MCF 10A (cell line): ENCODE results near the gene TEX53. TPM values are rescaled to one million over a fixed set of nuclear protein-coding genes. Genes with fewer than 3 reads are reported as not detected.

Experiments
- BruUV-seq: library from RNA; stranded (reverse); fragments of 400-500 nt; replicated peaks from 2 replicates; lab custom pipeline; 2021; lab: Mats Ljungman, UMichigan
- CTCF ChIA-PET: fragments of 300-600 bp; sonication (Branson Sonifier 250); formaldehyde crosslinking; extraction: SDS; loops from one replicate; lab custom pipeline; 2021; ENCODE audit warnings: antibody characterized with exemption, inconsistent platforms; lab: Yijun Ruan, JAX
- POLR2A ChIA-PET: fragments of 300-600, 350-650 bp; sonication (Branson Sonifier 250); formaldehyde crosslinking; extraction: SDS; loops from one replicate; lab custom pipeline; 2020; ENCODE audit warnings: antibody characterized with exemption, inconsistent platforms; lab: Yijun Ruan, JAX
- DNase-seq: peaks from one replicate; pipeline ENCODE4 v3.0.0-alpha.2; 2018; ENCODE audit not compliant: unreplicated experiment
- H3K27ac Mint-ChIP-seq: one replicate; pipeline ENCODE4 v1.8.0; 2022; ENCODE audit warnings: mild to moderate bottlenecking, low read depth, mixed read lengths; ENCODE audit not compliant: unreplicated experiment
- H3K27me3 Mint-ChIP-seq: one replicate; pipeline ENCODE4 v1.8.0; 2022; ENCODE audit warnings: mixed read lengths; ENCODE audit not compliant: insufficient read depth, unreplicated experiment
- H3K36me3 Mint-ChIP-seq: one replicate; pipeline ENCODE4 v1.8.0; 2022; ENCODE audit warnings: mild to moderate bottlenecking, moderate library complexity, mixed read lengths; ENCODE audit not compliant: insufficient read depth, unreplicated experiment
- H3K4me1 Mint-ChIP-seq: one replicate; pipeline ENCODE4 v1.8.0; 2022; ENCODE audit warnings: mixed read lengths; ENCODE audit not compliant: insufficient read depth, unreplicated experiment
- H3K4me3 Mint-ChIP-seq: one replicate; pipeline ENCODE4 v1.8.0; 2022; ENCODE audit warnings: mild to moderate bottlenecking, moderate library complexity, mixed read lengths; ENCODE audit not compliant: unreplicated experiment
- H3K9me3 Mint-ChIP-seq: one replicate; pipeline ENCODE4 v1.8.0; 2022; ENCODE audit warnings: mixed read lengths; ENCODE audit not compliant: unreplicated experiment
- CTCF ChIP-seq: fragments of 200-600 bp; IDR thresholded peaks from one replicate; pipeline ENCODE4 v1.8.0; 2022; ENCODE audit warnings: antibody characterized with exemption, mild to moderate bottlenecking; ENCODE audit not compliant: unreplicated experiment
- intact Hi-C: fragments of 100-400 bp; cut with micrococcal nuclease; formaldehyde crosslinking; loops from 2 replicates; pipeline ENCODE4 v1.14.1; 2022
- total RNA-seq: library from RNA; stranded (reverse); gene quantifications from 2 replicates; pipeline ENCODE4 v1.2.3, GENCODE V29; 2022

Gene TEX53
- total RNA-seq, 1 experiment from 2014 or later: not detected

GRCh38 chr9:114616684-114617520, 40.7 kb downstream of the TEX53 start:
- DNase-seq: no peak
- Mint-ChIP-seq H3K9me3 (no peaks in the 10 kb centered on the region), H3K27ac (no peak overlapping the region), H3K27me3 (no peaks in the 10 kb centered on the region), H3K4me1 (peaks cover 11% of the 10 kb centered on the region), H3K4me3 (no peak overlapping the region), H3K36me3 (peaks cover 13% of the 10 kb centered on the region)
- CTCF ChIA-PET: interaction anchor here (0.6 to 1.5 kb wide), 3 partner anchors 36 to 461 kb away, joined by 3 to 9 read pairs (median 4); partner anchors contain the start of gene COL27A1
- TF ChIP-seq CTCF: no peak
- no TSS peak for BruUV-seq
- POLR2A ChIA-PET: interaction anchor here (0.7 kb wide), 2 partner anchors 8 to 29 kb away, joined by 3 read pairs; partner anchors contain the start of gene ATP6V1G1
- intact Hi-C loops: no loop called here

GRCh38 chr9:114614373-114614772, 43.2 kb downstream of the TEX53 start:
- BruUV-seq: no TSS peak
- CTCF ChIA-PET: interaction anchor here (1.4 kb wide), 1 partner anchor 39 kb away, joined by 5 read pairs; no protein-coding TSS in a partner anchor

GRCh38 chr9:114613919-114614318, 43.7 kb downstream of the TEX53 start:
- no peak for DNase-seq
- ChIA-PET CTCF (interaction anchor here (1.4 kb wide), 1 partner anchor 39 kb away, joined by 5 read pairs; no protein-coding TSS in a partner anchor), POLR2A (interaction anchor here (6.4 kb wide), 1 partner anchor 26 kb away, joined by 53 read pairs; the partner anchor contains the start of gene ATP6V1G1)
- TF ChIP-seq CTCF: no peak
- H3K27me3 Mint-ChIP-seq: no peaks in the 10 kb centered on the region
- no peak overlapping the region for H3K27ac Mint-ChIP-seq
- H3K4me3 Mint-ChIP-seq: no peak overlapping the region
- peaks cover 7% of the 10 kb centered on the region for H3K36me3 Mint-ChIP-seq
- no peaks in the 10 kb centered on the region for H3K9me3 Mint-ChIP-seq
- BruUV-seq: no TSS peak
- intact Hi-C loops: no loop called here
- peaks cover 12% of the 10 kb centered on the region for H3K4me1 Mint-ChIP-seq

More at GRCh38 chr9:114614373-114614772, 43.2 kb downstream of the TEX53 start:
- peaks cover 7% of the 10 kb centered on the region for H3K36me3 Mint-ChIP-seq
- no peaks in the 10 kb centered on the region for H3K27me3 Mint-ChIP-seq
- intact Hi-C loops: no loop called here
- no peaks in the 10 kb centered on the region for H3K9me3 Mint-ChIP-seq
- no peak overlapping the region for H3K27ac Mint-ChIP-seq
- no peak for TF ChIP-seq CTCF
- no peak for DNase-seq
- H3K4me1 Mint-ChIP-seq: peaks cover 11% of the 10 kb centered on the region
- no peak overlapping the region for H3K4me3 Mint-ChIP-seq
- POLR2A ChIA-PET: interaction anchor here (0.6 to 6.4 kb wide), 2 partner anchors 27 to 103 kb away, joined by 4 to 53 read pairs; partner anchors contain the start of gene ATP6V1G1

GRCh38 chr9:114613087-114613486, 44.5 kb downstream of the TEX53 start:
- ChIA-PET POLR2A (interaction anchor here (2.9 to 6.4 kb wide), 2 partner anchors 22 to 25 kb away, joined by 15 to 53 read pairs; partner anchors contain the start of gene ATP6V1G1), CTCF (interaction anchor here (0.9 kb wide), 1 partner anchor 49 kb away, joined by 5 read pairs; no protein-coding TSS in a partner anchor)
- TF ChIP-seq CTCF: no peak
- Mint-ChIP-seq H3K4me1 (peaks cover 12% of the 10 kb centered on the region), H3K9me3 (no peaks in the 10 kb centered on the region), H3K36me3 (peaks cover 7% of the 10 kb centered on the region), H3K27ac (no peak overlapping the region), H3K27me3 (no peaks in the 10 kb centered on the region), H3K4me3 (no peak overlapping the region)
- DNase-seq: no peak
- BruUV-seq: no TSS peak
- intact Hi-C loops: no loop called here
